ENCODE data around the gene OR13C8.

DNA sequence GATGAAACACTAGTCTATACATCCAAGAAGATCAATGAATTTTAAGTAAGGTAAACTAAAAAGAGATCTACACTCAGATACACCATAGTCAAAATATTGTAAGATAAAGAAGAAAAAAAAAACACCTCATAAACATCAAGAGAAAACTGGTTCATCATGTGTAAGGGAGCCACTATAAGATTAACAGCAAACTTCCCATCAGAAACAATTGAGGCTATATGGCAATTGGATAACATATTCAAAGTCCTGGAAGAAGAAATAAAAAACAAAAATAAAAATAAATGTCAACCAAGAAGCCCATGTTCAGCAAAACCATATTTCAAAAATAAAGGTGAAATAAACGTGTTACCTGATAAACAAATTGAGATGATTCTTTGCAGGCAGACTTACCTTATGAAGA, 3.6 kb downstream of the OR13C8 start:
- no peak for TF ChIP-seq POLR2A (IDR thresholded peaks at IDR 0.05)
- TF ChIP-seq, protein P1, sequence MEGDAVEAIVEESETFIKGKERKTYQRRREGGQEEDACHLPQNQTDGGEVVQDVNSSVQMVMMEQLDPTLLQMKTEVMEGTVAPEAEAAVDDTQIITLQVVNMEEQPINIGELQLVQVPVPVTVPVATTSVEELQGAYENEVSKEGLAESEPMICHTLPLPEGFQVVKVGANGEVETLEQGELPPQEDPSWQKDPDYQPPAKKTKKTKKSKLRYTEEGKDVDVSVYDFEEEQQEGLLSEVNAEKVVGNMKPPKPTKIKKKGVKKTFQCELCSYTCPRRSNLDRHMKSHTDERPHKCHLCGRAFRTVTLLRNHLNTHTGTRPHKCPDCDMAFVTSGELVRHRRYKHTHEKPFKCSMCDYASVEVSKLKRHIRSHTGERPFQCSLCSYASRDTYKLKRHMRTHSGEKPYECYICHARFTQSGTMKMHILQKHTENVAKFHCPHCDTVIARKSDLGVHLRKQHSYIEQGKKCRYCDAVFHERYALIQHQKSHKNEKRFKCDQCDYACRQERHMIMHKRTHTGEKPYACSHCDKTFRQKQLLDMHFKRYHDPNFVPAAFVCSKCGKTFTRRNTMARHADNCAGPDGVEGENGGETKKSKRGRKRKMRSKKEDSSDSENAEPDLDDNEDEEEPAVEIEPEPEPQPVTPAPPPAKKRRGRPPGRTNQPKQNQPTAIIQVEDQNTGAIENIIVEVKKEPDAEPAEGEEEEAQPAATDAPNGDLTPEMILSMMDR (IDR thresholded peaks at IDR 0.05), result no peak

All from body of pancreas (tissue), 4 donors.